Renal cortex interstitium (tissue), 11 donors: ENCODE measurements around the gene ZNF629. TPM values are rescaled to one million over a fixed set of nuclear protein-coding genes. Genes with fewer than 3 reads are reported as not detected.

ENCODE experiments used
- DNase-seq, 11 donors: peaks; one replicate each; pipeline ENCODE4 v3.0.0-alpha.2; 2013; ENCODE audit warnings: low read depth in 9 of 11, low spot score in 4 of 11; ENCODE audit errors: extremely low read depth in 1 of 11
- polyA plus RNA-seq, 3 donors: library from polyadenylated mRNA; unstranded; fragments of 120-200 nt; gene quantifications; one replicate each; pipeline ENCODE4 v1.2.1, GENCODE V29; 2013; ENCODE audit not compliant: insufficient read length in 3 of 3

The ZNF629 gene
- polyA plus RNA-seq, 3 donors: 25.6 to 31.6 (median 28.3) TPM

- DNase-seq: no peak
Observed at GRCh38 chr16:30797670-30798309, 10.8 kb upstream of the ZNF629 start.

- DNase-seq: no peak
Observed at GRCh38 chr16:30794634-30795033, 7.6 kb upstream of the ZNF629 start.

- no peak for DNase-seq
Observed at GRCh38 chr16:30793508-30794069, 6.6 kb upstream of the ZNF629 start.

- DNase-seq: no peak
Observed at GRCh38 chr16:30787613-30788378, 791 bp upstream of the ZNF629 start.

- DNase-seq: peak in 3 of 11 donors; percentile 25 to 41 (median 35)
Observed at GRCh38 chr16:30786115-30786935, 680 bp downstream of the ZNF629 start.

GRCh38 chr16:30785126-30786106 lies 1.6 kb downstream of the ZNF629 start:
- no peak for DNase-seq

- DNase-seq: no peak
Observed at GRCh38 chr16:30784215-30784614, 2.8 kb downstream of the ZNF629 start.

GRCh38 chr16:30783280-30784109 lies 3.5 kb downstream of the ZNF629 start:
- no peak for DNase-seq

- DNase-seq: no peak
Observed at GRCh38 chr16:30782486-30783279, 4.3 kb downstream of the ZNF629 start.

GRCh38 chr16:30780549-30780948 lies 6.5 kb downstream of the ZNF629 start:
- no peak for DNase-seq

- DNase-seq: no peak
Observed at GRCh38 chr16:30780021-30780420, 7.0 kb downstream of the ZNF629 start.

GRCh38 chr16:30779596-30779995 lies 7.4 kb downstream of the ZNF629 start:
- DNase-seq: no peak

- DNase-seq: no peak
Observed at GRCh38 chr16:30778549-30779244, 8.3 kb downstream of the ZNF629 start.

GRCh38 chr16:30777591-30778297 lies 9.3 kb downstream of the ZNF629 start:
- no peak for DNase-seq

- DNase-seq: peak in 9 of 11 donors; percentile 70 to 88 (median 79)
Observed at GRCh38 chr16:30775392-30776188, 11.4 kb downstream of the ZNF629 start.
